OCI-LY1 (cell line): ENCODE measurements around the gene MXRA8.

Source experiments
- H2AFZ ChIP-seq: fragments of 200-600 bp; sonication (generic), shearing (Covaris generic); 2 replicates; pipeline ENCODE4 v1.6.0; 2014; ENCODE audit warnings: antibody characterized with exemption, mild to moderate bottlenecking, low read length
- H3F3A ChIP-seq: fragments of 200-600 bp; sonication (generic), shearing (Covaris generic); 2 replicates; pipeline ENCODE4 v1.6.0; 2014; ENCODE audit warnings: mild to moderate bottlenecking, antibody characterized with exemption, low read length, moderate library complexity; ENCODE audit not compliant: insufficient read depth
- H3K27ac ChIP-seq: fragments of 200-600 bp; sonication (generic); 2 replicates; pipeline ENCODE4 v1.5.1; 2014; ENCODE audit warnings: low read length, mixed run types, mild to moderate bottlenecking, low read depth; ENCODE audit not compliant: poor library complexity, severe bottlenecking
- H3K27me3 ChIP-seq: fragments of 200-600 bp; sonication (generic); 2 replicates; pipeline ENCODE4 v1.6.0; 2014; ENCODE audit warnings: antibody characterized with exemption, mild to moderate bottlenecking, low read length, moderate library complexity; ENCODE audit not compliant: insufficient read depth
- H3K36me3 ChIP-seq: fragments of 200-600 bp; sonication (generic); 2 replicates; pipeline ENCODE4 v1.6.1; 2014; ENCODE audit warnings: mild to moderate bottlenecking, antibody characterized with exemption, low read length, moderate library complexity, mixed read lengths; ENCODE audit not compliant: insufficient read depth
- H3K4me1 ChIP-seq: fragments of 200-600 bp; sonication (generic); 2 replicates; pipeline ENCODE4 v1.5.1; 2014; ENCODE audit warnings: mild to moderate bottlenecking, low read length, moderate library complexity; ENCODE audit not compliant: insufficient read depth, severe bottlenecking
- H3K4me2 ChIP-seq: fragments of 200-600 bp; sonication (generic), shearing (Covaris generic); 2 replicates; pipeline ENCODE4 v1.6.1; 2014; ENCODE audit warnings: low read length
- H3K4me3 ChIP-seq: fragments of 200-600 bp; sonication (generic); 2 replicates; pipeline ENCODE4 v1.5.1; 2014; ENCODE audit warnings: low read length, low read depth, mild to moderate bottlenecking, mixed read lengths; ENCODE audit not compliant: poor library complexity, severe bottlenecking
- H3K79me2 ChIP-seq: fragments of 200-600 bp; shearing (Covaris generic); 2 replicates; pipeline ENCODE4 v1.6.1; 2016; ENCODE audit warnings: mixed run types, low read length, mixed read lengths; ENCODE audit not compliant: insufficient read depth
- H3K9ac ChIP-seq: fragments of 200-600 bp; sonication (generic), shearing (Covaris generic); 2 replicates; pipeline ENCODE4 v1.6.1; 2014; ENCODE audit warnings: mild to moderate bottlenecking, low read length, mixed read lengths
- H3K9me2 ChIP-seq: fragments of 200-600 bp; sonication (generic), shearing (Covaris generic); 2 replicates; pipeline ENCODE4 v1.6.1; 2014; ENCODE audit warnings: low read depth, mild to moderate bottlenecking, low read length, mixed read lengths
- H3K9me3 ChIP-seq: fragments of 200-600 bp; shearing (Covaris generic); 2 replicates; pipeline ENCODE4 v1.6.1; 2014; ENCODE audit warnings: low read length, mixed read lengths
- H4K20me1 ChIP-seq: fragments of 200-600 bp; sonication (generic), shearing (Covaris generic); 2 replicates; pipeline ENCODE4 v1.6.0; 2016; ENCODE audit warnings: mild to moderate bottlenecking, low read length; ENCODE audit not compliant: insufficient read depth
- CTCF ChIP-seq: fragments of 200-600 bp; sonication (generic), shearing (Covaris generic); IDR thresholded peaks from 2 replicates; pipeline ENCODE4 v1.5.1; 2017; ENCODE audit warnings: mild to moderate bottlenecking, antibody characterized with exemption, low read length, moderate library complexity, mixed read lengths
- EZH2 ChIP-seq: fragments of 200-600 bp; sonication (generic), shearing (Covaris generic); IDR thresholded peaks from 2 replicates; pipeline ENCODE4 v1.8.0; 2017; ENCODE audit warnings: borderline replicate concordance, mixed run types, mild to moderate bottlenecking, antibody characterized with exemption, low read length, moderate library complexity, mixed read lengths

Gene MXRA8

GRCh38 chr1:1355416-1355815 lies 2.9 kb downstream of the MXRA8 start:
- H4K20me1 ChIP-seq: no peaks in the 10 kb centered on the region
- no peaks in the 10 kb centered on the region for H3K9me3 ChIP-seq

GRCh38 chr1:1354271-1355247 lies 3.8 kb downstream of the MXRA8 start:
- Histone ChIP-seq H3K27ac (no peak overlapping the region), H3K9ac (no peak overlapping the region), H3K79me2 (no peaks in the 10 kb centered on the region), H3K27me3 (peaks cover 13% of the 10 kb centered on the region; the same call in 1 of the 2 replicates), H3K36me3 (no peaks in the 10 kb centered on the region), H2AFZ (no peak overlapping the region), H3F3A (no peaks in the 10 kb centered on the region; the same call in 1 of the 2 replicates), H3K4me1 (peaks cover 6% of the 10 kb centered on the region), H3K4me3 (no peak overlapping the region), H3K9me2 (no peaks in the 10 kb centered on the region), H3K4me2 (no peak overlapping the region), H4K20me1 (no peaks in the 10 kb centered on the region), H3K9me3 (no peaks in the 10 kb centered on the region)
- TF ChIP-seq CTCF (no peak), EZH2 (no peak)

More at GRCh38 chr1:1355416-1355815, 2.9 kb downstream of the MXRA8 start:
- Histone ChIP-seq H3K4me1 (peaks cover 6% of the 10 kb centered on the region), H3F3A (no peaks in the 10 kb centered on the region; the same call in 1 of the 2 replicates), H3K9ac (no peak overlapping the region), H3K4me2 (no peak overlapping the region), H3K9me2 (no peaks in the 10 kb centered on the region), H3K27me3 (peaks cover 13% of the 10 kb centered on the region; the same call in 1 of the 2 replicates), H2AFZ (no peak overlapping the region), H3K36me3 (no peaks in the 10 kb centered on the region), H3K27ac (no peak overlapping the region), H3K4me3 (no peak overlapping the region), H3K79me2 (no peaks in the 10 kb centered on the region)
- no peak for TF ChIP-seq EZH2
- TF ChIP-seq CTCF: no peak

- Histone ChIP-seq H3K9me3 (no peaks in the 10 kb centered on the region), H3K4me1 (peaks cover 6% of the 10 kb centered on the region), H3K4me3 (no peak overlapping the region), H3K9ac (no peak overlapping the region), H4K20me1 (no peaks in the 10 kb centered on the region), H2AFZ (no peak overlapping the region), H3K4me2 (no peak overlapping the region), H3K27ac (no peak overlapping the region), H3K9me2 (no peaks in the 10 kb centered on the region), H3K36me3 (no peaks in the 10 kb centered on the region), H3K79me2 (no peaks in the 10 kb centered on the region), H3F3A (no peaks in the 10 kb centered on the region; the same call in 1 of the 2 replicates), H3K27me3 (0 out of 2 replicates have a peak, but pooled peaks cover 7% of the 10 kb centered on the region)
- TF ChIP-seq EZH2 (no peak), CTCF (no peak)
Observed at GRCh38 chr1:1353389-1354151, 4.8 kb downstream of the MXRA8 start.
